HG03378 (cell line): ENCODE results near the gene GSE1.

ENCODE experiments used
- ATAC-seq: cut with Tn5 transposase; IDR thresholded peaks from one replicate; pipeline ENCODE4 v1.9.1; 2021; ENCODE audit warnings: mild to moderate bottlenecking, moderate library complexity; ENCODE audit not compliant: unreplicated experiment

GSE1 gene

GRCh38 chr16:85645021-85645589 lies 32.0 kb downstream of the GSE1 start:
- no peak for ATAC-seq

GRCh38 chr16:85646358-85646907 lies 33.3 kb downstream of the GSE1 start:
- no peak for ATAC-seq

GRCh38 chr16:85646976-85647375 lies 33.9 kb downstream of the GSE1 start:
- ATAC-seq, result no peak

GRCh38 chr16:85648070-85648714 lies 35.1 kb downstream of the GSE1 start:
- no peak for ATAC-seq

GRCh38 chr16:85648805-85649204 lies 35.7 kb downstream of the GSE1 start:
- ATAC-seq, result no peak

- no peak for ATAC-seq
Observed at GRCh38 chr16:85649411-85650134, 36.5 kb downstream of the GSE1 start.

- ATAC-seq, result no peak
Observed at GRCh38 chr16:85650135-85650843, 37.2 kb downstream of the GSE1 start.

GRCh38 chr16:85650844-85651628 lies 37.9 kb downstream of the GSE1 start:
- no peak for ATAC-seq

- no peak for ATAC-seq
Observed at GRCh38 chr16:85651629-85652430, 38.7 kb downstream of the GSE1 start.

GRCh38 chr16:85652431-85653221 lies 39.5 kb downstream of the GSE1 start:
- ATAC-seq, result no peak

- no peak for ATAC-seq
Observed at GRCh38 chr16:85653290-85653891, 40.3 kb downstream of the GSE1 start.

- no peak for ATAC-seq
Observed at GRCh38 chr16:85654251-85655095, 41.4 kb downstream of the GSE1 start.

- no peak for ATAC-seq
Observed at GRCh38 chr16:85655216-85656129, 42.4 kb downstream of the GSE1 start.

- no peak for ATAC-seq
Observed at GRCh38 chr16:85656351-85657266, 43.5 kb downstream of the GSE1 start.

GRCh38 chr16:85657267-85657650 lies 44.1 kb downstream of the GSE1 start:
- no peak for ATAC-seq

- no peak for ATAC-seq
Observed at GRCh38 chr16:85657996-85658395, 44.9 kb downstream of the GSE1 start.
